ENCODE measurements around the gene KLB. TPM values are rescaled to one million over a fixed set of nuclear protein-coding genes. Genes with fewer than 3 reads are reported as not detected.

The KLB gene
- total and polyA plus RNA-seq, 2 experiments from 2014 or later = 0.03 to 0.19 TPM

GRCh38 chr4:39422247-39422646 is 15.5 kb downstream of the KLB start:
- DNase-seq (ENCODE audit: low spot score) (no peak), ATAC-seq (no peak)
- Histone ChIP-seq H3K9me2 (ENCODE audit: insufficient read depth) (no peaks in the 10 kb centered on the region), H3K27ac (ENCODE audit: low read depth) (no peak overlapping the region), H3F3A (replicated peaks; ENCODE audit: low read depth) (no peaks in the 10 kb centered on the region), H3K4me3 (no peak overlapping the region), H3K4me1 (ENCODE audit: insufficient read depth) (no peaks in the 10 kb centered on the region), H4K20me1 (replicated peaks; ENCODE audit: insufficient read depth) (no peaks in the 10 kb centered on the region), H3K36me3 (ENCODE audit: insufficient read depth) (no peaks in the 10 kb centered on the region), H3K79me2 (replicated peaks; ENCODE audit: insufficient read depth) (no peaks in the 10 kb centered on the region), H3K27me3 (ENCODE audit: insufficient read depth) (no peaks in the 10 kb centered on the region), H2AFZ (no peak overlapping the region), H3K4me2 (no peak overlapping the region)
- no peaks in the 10 kb centered on the region for H3K36me3 Mint-ChIP-seq (ENCODE audit: low read depth)
- TF ChIP-seq ZNF331 (CRISPR knock-in tag; IDR thresholded peaks at IDR 0.05; ENCODE audit: low read depth) (no peak), CREB1 (CRISPR knock-in tag; IDR thresholded peaks at IDR 0.05; ENCODE audit: low read depth) (no peak), STAT1 (IDR thresholded peaks at IDR 0.05; ENCODE audit: unreplicated experiment) (no peak), ETS1 (IDR thresholded peaks at IDR 0.05) (no peak), EZH2 (IDR thresholded peaks at IDR 0.05; ENCODE audit: low read depth, unreplicated experiment) (no peak), POLR2AphosphoS5 (IDR thresholded peaks at IDR 0.05; ENCODE audit: low read depth) (no peak), NANOG (IDR thresholded peaks at IDR 0.05; ENCODE audit: borderline replicate concordance) (no peak), JUNB (IDR thresholded peaks at IDR 0.05; ENCODE audit: unreplicated experiment) (no peak), CTCF (conservative IDR thresholded peaks at IDR 0.05; ENCODE audit: low read depth in 2 of 2) (no peak), REST (IDR thresholded peaks at IDR 0.05; ENCODE audit: unreplicated experiment) (no peak), ZNF114 (CRISPR knock-in tag; IDR thresholded peaks at IDR 0.05) (no peak), ZNF462 (CRISPR knock-in tag; IDR thresholded peaks at IDR 0.05) (no peak), EZH2phosphoT487 (IDR thresholded peaks at IDR 0.05; ENCODE audit: unreplicated experiment) (no peak)
- no peak overlapping the region for H3K27ac Mint-ChIP-seq
- H3K4me1 Mint-ChIP-seq = no peaks in the 10 kb centered on the region
- no peaks in the 10 kb centered on the region for H3K9me3 Mint-ChIP-seq
- no peak overlapping the region for H3K4me3 Mint-ChIP-seq
- peaks cover 2% of the 10 kb centered on the region for H3K27me3 Mint-ChIP-seq (ENCODE audit: insufficient read depth, low read depth, poor library complexity)
